ENCODE data around the gene TTC8. TPM values are rescaled to one million over a fixed set of nuclear protein-coding genes. Genes with fewer than 3 reads are reported as not detected.

The TTC8 gene
- total and polyA plus RNA-seq, 2 donors (not counting 3 experiments of a cell fraction or from before 2014, with no cell fraction given), result 11.9 to 16.3 TPM

DNA sequence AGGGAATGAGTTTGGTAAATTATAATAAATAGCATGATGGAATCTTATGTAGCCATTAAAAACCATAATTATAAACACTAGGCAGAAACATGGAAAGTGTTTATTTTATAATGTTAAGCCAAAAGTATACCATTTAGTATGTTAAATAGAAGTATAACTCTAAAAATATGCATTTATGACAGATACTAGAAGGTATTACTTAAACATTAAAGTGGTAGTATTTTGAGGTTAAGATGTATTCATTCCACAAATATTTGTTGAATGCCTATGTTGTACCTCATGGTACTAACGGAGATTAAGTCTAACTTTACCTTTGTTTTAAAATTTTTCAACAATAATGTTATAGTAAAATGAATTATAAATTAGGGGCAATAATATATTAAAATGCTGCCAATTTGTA, 24.1 kb downstream of the TTC8 start:
- no peaks in the 10 kb centered on the region for H3K79me2 ChIP-seq (ENCODE audit: control insufficient read depth, insufficient read depth, low read length)
- CTCF ChIA-PET, result no interaction called here
- H3K4me2 ChIP-seq (ENCODE audit: insufficient read depth, low read length), result no peak overlapping the region
- no peak overlapping the region for H3K9ac ChIP-seq (replicated peaks; ENCODE audit: extremely low read depth, insufficient read depth, low read length)
- intact Hi-C loops (cut with micrococcal nuclease) (no loop called here), dilution Hi-C loops (cut with MboI; ENCODE audit: extremely low pct_ligation_motif_present, low sequenced_read_pairs) (no loop called here)
- no peak overlapping the region for H2AFZ ChIP-seq (ENCODE audit: low read depth, low read length)
- no peak overlapping the region for H3K4me3 ChIP-seq (replicated peaks in 1 of 3; ENCODE audit: insufficient read depth in 1 of 3, low read depth in 1 of 3, low read length in 3 of 3)
- POLR2A ChIA-PET, result no interaction called here
- BruUV-seq (replicated peaks), result no TSS peak
- no peaks in the 10 kb centered on the region for H3K9me1 ChIP-seq (replicated peaks; ENCODE audit: control insufficient read depth, extremely low read depth, insufficient read depth, low read length)
- H3K27ac ChIP-seq (ENCODE audit: insufficient read depth, low read depth, low read length), result no peak overlapping the region
- FAIRE-seq (no peak), DNase-seq (ENCODE audit: low read depth, low spot score) (no peak)
- no peaks in the 10 kb centered on the region for H3K27me3 ChIP-seq (ENCODE audit: control insufficient read depth in 2 of 2, insufficient read depth in 2 of 2, low read length in 2 of 2)
- H3K9me3 ChIP-seq (replicated peaks; ENCODE audit: control insufficient read depth, insufficient read depth, low read length), result no peaks in the 10 kb centered on the region
- TF ChIP-seq GATA2 (IDR thresholded peaks at IDR 0.05; ENCODE audit: insufficient read depth, insufficient read length, low read depth, low read length) (no peak), POLR2AphosphoS5 (IDR thresholded peaks at IDR 0.05; ENCODE audit: insufficient read depth, low read depth, low read length) (no peak), POLR2A (IDR thresholded peaks at IDR 0.05; ENCODE audit: low read depth, low read length) (no peak), MYC (IDR thresholded peaks at IDR 0.05; ENCODE audit: low read depth, low read length) (no peak), EZH2 (IDR thresholded peaks at IDR 0.05; ENCODE audit: borderline replicate concordance, low read depth, low read length, severe bottlenecking) (no peak), JUN (IDR thresholded peaks at IDR 0.05; ENCODE audit: borderline replicate concordance, insufficient read depth, insufficient read length, low read depth) (no peak), FOS (IDR thresholded peaks at IDR 0.05; ENCODE audit: borderline replicate concordance, insufficient read depth, low read length) (no peak)
- TF ChIP-seq, protein P1, sequence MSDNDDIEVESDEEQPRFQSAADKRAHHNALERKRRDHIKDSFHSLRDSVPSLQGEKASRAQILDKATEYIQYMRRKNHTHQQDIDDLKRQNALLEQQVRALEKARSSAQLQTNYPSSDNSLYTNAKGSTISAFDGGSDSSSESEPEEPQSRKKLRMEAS (IDR thresholded peaks at IDR 0.05; ENCODE audit: insufficient read depth, insufficient read length), result no peak
- TF ChIP-seq, protein P2, sequence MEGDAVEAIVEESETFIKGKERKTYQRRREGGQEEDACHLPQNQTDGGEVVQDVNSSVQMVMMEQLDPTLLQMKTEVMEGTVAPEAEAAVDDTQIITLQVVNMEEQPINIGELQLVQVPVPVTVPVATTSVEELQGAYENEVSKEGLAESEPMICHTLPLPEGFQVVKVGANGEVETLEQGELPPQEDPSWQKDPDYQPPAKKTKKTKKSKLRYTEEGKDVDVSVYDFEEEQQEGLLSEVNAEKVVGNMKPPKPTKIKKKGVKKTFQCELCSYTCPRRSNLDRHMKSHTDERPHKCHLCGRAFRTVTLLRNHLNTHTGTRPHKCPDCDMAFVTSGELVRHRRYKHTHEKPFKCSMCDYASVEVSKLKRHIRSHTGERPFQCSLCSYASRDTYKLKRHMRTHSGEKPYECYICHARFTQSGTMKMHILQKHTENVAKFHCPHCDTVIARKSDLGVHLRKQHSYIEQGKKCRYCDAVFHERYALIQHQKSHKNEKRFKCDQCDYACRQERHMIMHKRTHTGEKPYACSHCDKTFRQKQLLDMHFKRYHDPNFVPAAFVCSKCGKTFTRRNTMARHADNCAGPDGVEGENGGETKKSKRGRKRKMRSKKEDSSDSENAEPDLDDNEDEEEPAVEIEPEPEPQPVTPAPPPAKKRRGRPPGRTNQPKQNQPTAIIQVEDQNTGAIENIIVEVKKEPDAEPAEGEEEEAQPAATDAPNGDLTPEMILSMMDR (IDR thresholded peaks at IDR 0.05; ENCODE audit: extremely low read depth in 1 of 2, insufficient read depth in 1 of 2, low read depth in 1 of 2, low read length in 2 of 2), result no peak
- H3K36me3 ChIP-seq (ENCODE audit: control insufficient read depth in 2 of 2, extremely low read depth in 1 of 2, insufficient read depth in 2 of 2, low read length in 2 of 2), result no peaks in the 10 kb centered on the region
- H3K4me1 ChIP-seq (ENCODE audit: control insufficient read depth, extremely low read depth, insufficient read depth, low read length), result no peaks in the 10 kb centered on the region
- no peaks in the 10 kb centered on the region for H4K20me1 ChIP-seq (replicated peaks; ENCODE audit: control insufficient read depth, extremely low read depth, insufficient read depth, low read length)
